ENCODE data around the gene CCR8.

The CCR8 gene

GRCh38 chr3:39327053-39327745 is 2.3 kb upstream of the CCR8 start:
- Histone ChIP-seq H3K4me2 (ENCODE audit: low read depth, low read length) (no peak overlapping the region), H3F3A (ENCODE audit: insufficient read depth, low read length) (no peaks in the 10 kb centered on the region), H3K36me3 (replicated peaks; ENCODE audit: insufficient read depth, low read length) (no peaks in the 10 kb centered on the region), H3K79me2 (ENCODE audit: low read length) (no peaks in the 10 kb centered on the region), H4K20me1 (ENCODE audit: insufficient read depth, low read length) (no peaks in the 10 kb centered on the region), H3K27ac (ENCODE audit: low read length) (no peak overlapping the region), H2AFZ (ENCODE audit: low read length) (no peak overlapping the region), H3K4me3 (ENCODE audit: low read length) (no peak overlapping the region), H3K27me3 (replicated peaks; ENCODE audit: insufficient read depth, low read length) (no peaks in the 10 kb centered on the region), H3K9me3 (replicated peaks; ENCODE audit: insufficient read depth, low read length) (no peaks in the 10 kb centered on the region), H3K4me1 (ENCODE audit: low read length) (no peaks in the 10 kb centered on the region), H3K9ac (ENCODE audit: low read length) (no peak overlapping the region), H3K9me2 (replicated peaks; ENCODE audit: insufficient read depth, low read length) (no peaks in the 10 kb centered on the region)
- no peak for DNase-seq
- TF ChIP-seq, protein P1, sequence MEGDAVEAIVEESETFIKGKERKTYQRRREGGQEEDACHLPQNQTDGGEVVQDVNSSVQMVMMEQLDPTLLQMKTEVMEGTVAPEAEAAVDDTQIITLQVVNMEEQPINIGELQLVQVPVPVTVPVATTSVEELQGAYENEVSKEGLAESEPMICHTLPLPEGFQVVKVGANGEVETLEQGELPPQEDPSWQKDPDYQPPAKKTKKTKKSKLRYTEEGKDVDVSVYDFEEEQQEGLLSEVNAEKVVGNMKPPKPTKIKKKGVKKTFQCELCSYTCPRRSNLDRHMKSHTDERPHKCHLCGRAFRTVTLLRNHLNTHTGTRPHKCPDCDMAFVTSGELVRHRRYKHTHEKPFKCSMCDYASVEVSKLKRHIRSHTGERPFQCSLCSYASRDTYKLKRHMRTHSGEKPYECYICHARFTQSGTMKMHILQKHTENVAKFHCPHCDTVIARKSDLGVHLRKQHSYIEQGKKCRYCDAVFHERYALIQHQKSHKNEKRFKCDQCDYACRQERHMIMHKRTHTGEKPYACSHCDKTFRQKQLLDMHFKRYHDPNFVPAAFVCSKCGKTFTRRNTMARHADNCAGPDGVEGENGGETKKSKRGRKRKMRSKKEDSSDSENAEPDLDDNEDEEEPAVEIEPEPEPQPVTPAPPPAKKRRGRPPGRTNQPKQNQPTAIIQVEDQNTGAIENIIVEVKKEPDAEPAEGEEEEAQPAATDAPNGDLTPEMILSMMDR (IDR thresholded peaks at IDR 0.05; ENCODE audit: low read length), result no peak
- TF ChIP-seq EZH2phosphoT487 (IDR thresholded peaks at IDR 0.05; ENCODE audit: low read length), result no peak
- TF ChIP-seq EZH2 (optimal IDR thresholded peaks at IDR 0.05; ENCODE audit: low read depth, low read length), result no peak

- Histone ChIP-seq H3K4me3 (ENCODE audit: low read length) (no peak overlapping the region), H4K20me1 (ENCODE audit: insufficient read depth, low read length) (no peaks in the 10 kb centered on the region), H3K9me3 (replicated peaks; ENCODE audit: insufficient read depth, low read length) (no peaks in the 10 kb centered on the region), H3K27ac (ENCODE audit: low read length) (no peak overlapping the region), H3K27me3 (replicated peaks; ENCODE audit: insufficient read depth, low read length) (no peaks in the 10 kb centered on the region), H3K9ac (ENCODE audit: low read length) (no peak overlapping the region), H3K79me2 (ENCODE audit: low read length) (no peaks in the 10 kb centered on the region), H3K9me2 (replicated peaks; ENCODE audit: insufficient read depth, low read length) (no peaks in the 10 kb centered on the region), H3K4me1 (ENCODE audit: low read length) (no peaks in the 10 kb centered on the region), H2AFZ (ENCODE audit: low read length) (no peak overlapping the region), H3F3A (ENCODE audit: insufficient read depth, low read length) (no peaks in the 10 kb centered on the region), H3K4me2 (ENCODE audit: low read depth, low read length) (no peak overlapping the region), H3K36me3 (replicated peaks; ENCODE audit: insufficient read depth, low read length) (no peaks in the 10 kb centered on the region)
- TF ChIP-seq, protein P1 (IDR thresholded peaks at IDR 0.05; ENCODE audit: low read length), result no peak
- TF ChIP-seq EZH2phosphoT487 (IDR thresholded peaks at IDR 0.05; ENCODE audit: low read length) (no peak), EZH2 (optimal IDR thresholded peaks at IDR 0.05; ENCODE audit: low read depth, low read length) (no peak)
- DNase-seq, result no peak
Measured at GRCh38 chr3:39327746-39328349, 1.7 kb upstream of the CCR8 start.

DNA sequence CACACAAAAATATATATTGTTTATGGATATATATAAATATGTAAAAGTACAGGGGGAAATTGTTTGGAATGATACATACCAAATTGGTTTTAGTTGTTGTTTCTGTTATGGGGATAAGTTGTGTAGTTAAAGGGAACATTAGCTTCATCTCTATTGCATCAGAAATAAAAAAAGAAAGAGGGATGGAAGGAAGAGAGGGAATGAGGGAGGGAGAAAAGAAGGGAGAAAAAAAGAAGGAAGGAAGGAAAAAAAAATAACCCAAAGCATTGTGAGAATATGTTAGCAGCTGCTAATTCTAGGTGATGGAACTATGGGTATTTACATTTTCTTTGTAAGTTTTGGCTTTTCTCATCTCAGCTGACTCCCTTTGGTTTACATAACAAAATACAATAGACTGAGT is 1.3 kb downstream of the CCR8 start:
- H3K36me3 ChIP-seq (replicated peaks; ENCODE audit: insufficient read depth, low read length), result no peaks in the 10 kb centered on the region
- H3K4me2 ChIP-seq (ENCODE audit: low read depth, low read length), result no peak overlapping the region
- H3K9me2 ChIP-seq (replicated peaks; ENCODE audit: insufficient read depth, low read length), result no peaks in the 10 kb centered on the region
- H3K9ac ChIP-seq (ENCODE audit: low read length), result no peak overlapping the region
- no peaks in the 10 kb centered on the region for H3F3A ChIP-seq (ENCODE audit: insufficient read depth, low read length)
- no peak overlapping the region for H3K4me3 ChIP-seq (ENCODE audit: low read length)
- no peaks in the 10 kb centered on the region for H3K9me3 ChIP-seq (replicated peaks; ENCODE audit: insufficient read depth, low read length)
- no peaks in the 10 kb centered on the region for H3K79me2 ChIP-seq (ENCODE audit: low read length)
- 0 out of 2 replicates have a peak overlapping the region, but pooled peaks have one; percentile 16 for H2AFZ ChIP-seq (ENCODE audit: low read length)
- TF ChIP-seq, protein P1 (IDR thresholded peaks at IDR 0.05; ENCODE audit: low read length), result no peak
- TF ChIP-seq EZH2phosphoT487 (IDR thresholded peaks at IDR 0.05; ENCODE audit: low read length), result no peak
- no peak for TF ChIP-seq EZH2 (optimal IDR thresholded peaks at IDR 0.05; ENCODE audit: low read depth, low read length)
- no peak overlapping the region for H3K27ac ChIP-seq (ENCODE audit: low read length)
- H4K20me1 ChIP-seq (ENCODE audit: insufficient read depth, low read length), result no peaks in the 10 kb centered on the region
- DNase-seq, result no peak
- H3K4me1 ChIP-seq (ENCODE audit: low read length), result no peaks in the 10 kb centered on the region
- H3K27me3 ChIP-seq (replicated peaks; ENCODE audit: insufficient read depth, low read length), result no peaks in the 10 kb centered on the region

Data from MM.1S (cell line).